Dedifferentiated amniotic fluid mesenchymal stem cell (primary cell): ENCODE results near the gene DCBLD2.

ENCODE experiments used
- DNase-seq: peaks from one replicate; pipeline ENCODE4 v3.0.0-alpha.2; 2016; ENCODE audit errors: extremely low spot score

The DCBLD2 gene

GRCh38 chr3:98901392-98902350 lies at the start of gene DCBLD2:
Gene DCBLD2, minus strand, starts transcription at chr3:98901695. Its CDS starts 369 bp downstream, at chr3:98901326.
- DNase-seq: peak; percentile 100

- DNase-seq: no peak
Observed at GRCh38 chr3:98945666-98946065, 44.2 kb upstream of the DCBLD2 start.

- no peak for DNase-seq
Observed at GRCh38 chr3:98945101-98945524, 43.6 kb upstream of the DCBLD2 start.

- DNase-seq: no peak
Observed at GRCh38 chr3:98930413-98930812, 28.9 kb upstream of the DCBLD2 start.

- no peak for DNase-seq
Observed at GRCh38 chr3:98921957-98922356, 20.5 kb upstream of the DCBLD2 start.

GRCh38 chr3:98920166-98920565 lies 18.7 kb upstream of the DCBLD2 start:
- no peak for DNase-seq

- DNase-seq: no peak
Observed at GRCh38 chr3:98918586-98918985, 17.1 kb upstream of the DCBLD2 start.

GRCh38 chr3:98917608-98918007 lies 16.1 kb upstream of the DCBLD2 start:
- no peak for DNase-seq

- no peak for DNase-seq
Observed at GRCh38 chr3:98914210-98915080, 12.9 kb upstream of the DCBLD2 start.

- no peak for DNase-seq
Observed at GRCh38 chr3:98912448-98912847, 11.0 kb upstream of the DCBLD2 start.

- peak; percentile 60 for DNase-seq
Observed at GRCh38 chr3:98906230-98906629, 4.7 kb upstream of the DCBLD2 start.

- DNase-seq: no peak
Observed at GRCh38 chr3:98903705-98904481, 2.4 kb upstream of the DCBLD2 start.

- DNase-seq: no peak
Observed at GRCh38 chr3:98903099-98903498, 1.6 kb upstream of the DCBLD2 start.

GRCh38 chr3:98902351-98902740 lies 851 bp upstream of the DCBLD2 start:
- DNase-seq: no peak

GRCh38 chr3:98901119-98901391 lies 440 bp downstream of the DCBLD2 start:
- peak; percentile 21 for DNase-seq

- DNase-seq: no peak
Observed at GRCh38 chr3:98900265-98901118, 1.0 kb downstream of the DCBLD2 start.

GRCh38 chr3:98897701-98898100 lies 3.8 kb downstream of the DCBLD2 start:
- no peak for DNase-seq

GRCh38 chr3:98894791-98895576 lies 6.5 kb downstream of the DCBLD2 start:
- no peak for DNase-seq

- no peak for DNase-seq
Observed at GRCh38 chr3:98893740-98894139, 7.8 kb downstream of the DCBLD2 start.

- DNase-seq: no peak
Observed at GRCh38 chr3:98892263-98892662, 9.2 kb downstream of the DCBLD2 start.
